ENCODE measurements around the gene WDR18.

Gene WDR18

GRCh38 chr19:988510-988909 is 4.4 kb downstream of the WDR18 start:
- no peak overlapping the region for H3K4me3 ChIP-seq (ENCODE audit: low read depth, low read length)
- TF ChIP-seq CTCF (IDR thresholded peaks at IDR 0.05; ENCODE audit: control insufficient read depth, extremely low read depth, insufficient read depth): no peak
- no peak for DNase-seq (ENCODE audit: low read depth)

GRCh38 chr19:989381-990081 is 5.4 kb downstream of the WDR18 start:
- no peak for DNase-seq (ENCODE audit: low read depth)
- H3K4me3 ChIP-seq (ENCODE audit: low read depth, low read length): no peak overlapping the region
- 0 out of 2 replicates have a peak, but pooled peaks have one; percentile 13 for TF ChIP-seq CTCF (IDR thresholded peaks at IDR 0.05; ENCODE audit: control insufficient read depth, extremely low read depth, insufficient read depth)

- no peak for TF ChIP-seq CTCF (IDR thresholded peaks at IDR 0.05; ENCODE audit: control insufficient read depth, extremely low read depth, insufficient read depth)
Measured at GRCh38 chr19:990119-990571, 6.0 kb downstream of the WDR18 start.

GRCh38 chr19:990746-991145 is 6.6 kb downstream of the WDR18 start:
- H3K4me3 ChIP-seq (ENCODE audit: low read depth, low read length): no peak overlapping the region

More at GRCh38 chr19:990119-990571, 6.0 kb downstream of the WDR18 start:
- no peak for DNase-seq (ENCODE audit: low read depth)
- no peak overlapping the region for H3K4me3 ChIP-seq (ENCODE audit: low read depth, low read length)

GRCh38 chr19:991174-991931 is 7.2 kb downstream of the WDR18 start:
- TF ChIP-seq CTCF (IDR thresholded peaks at IDR 0.05; ENCODE audit: control insufficient read depth, extremely low read depth, insufficient read depth): no peak
- DNase-seq (ENCODE audit: low read depth): no peak
- no peak overlapping the region for H3K4me3 ChIP-seq (ENCODE audit: low read depth, low read length)

More at GRCh38 chr19:990746-991145, 6.6 kb downstream of the WDR18 start:
- TF ChIP-seq CTCF (IDR thresholded peaks at IDR 0.05; ENCODE audit: control insufficient read depth, extremely low read depth, insufficient read depth): no peak
- no peak for DNase-seq (ENCODE audit: low read depth)

GRCh38 chr19:991932-992669 is 8.0 kb downstream of the WDR18 start:
- TF ChIP-seq CTCF (IDR thresholded peaks at IDR 0.05; ENCODE audit: control insufficient read depth, extremely low read depth, insufficient read depth): no peak
- H3K4me3 ChIP-seq (ENCODE audit: low read depth, low read length): no peak overlapping the region
- no peak for DNase-seq (ENCODE audit: low read depth)
